HG03175 (cell line): ENCODE results near the gene ARRDC4.
A peak's percentile ranks its signal among the peaks of the same experiment; 100 is the strongest.

Experiments used
- ATAC-seq: cut with Tn5 transposase; IDR thresholded peaks from one replicate; pipeline ENCODE4 v1.9.1; 2021; ENCODE audit warnings: mild to moderate bottlenecking, moderate library complexity; ENCODE audit not compliant: unreplicated experiment

ARRDC4 gene, protein sequence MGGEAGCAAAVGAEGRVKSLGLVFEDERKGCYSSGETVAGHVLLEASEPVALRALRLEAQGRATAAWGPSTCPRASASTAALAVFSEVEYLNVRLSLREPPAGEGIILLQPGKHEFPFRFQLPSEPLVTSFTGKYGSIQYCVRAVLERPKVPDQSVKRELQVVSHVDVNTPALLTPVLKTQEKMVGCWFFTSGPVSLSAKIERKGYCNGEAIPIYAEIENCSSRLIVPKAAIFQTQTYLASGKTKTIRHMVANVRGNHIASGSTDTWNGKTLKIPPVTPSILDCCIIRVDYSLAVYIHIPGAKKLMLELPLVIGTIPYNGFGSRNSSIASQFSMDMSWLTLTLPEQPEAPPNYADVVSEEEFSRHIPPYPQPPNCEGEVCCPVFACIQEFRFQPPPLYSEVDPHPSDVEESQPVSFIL

DNA sequence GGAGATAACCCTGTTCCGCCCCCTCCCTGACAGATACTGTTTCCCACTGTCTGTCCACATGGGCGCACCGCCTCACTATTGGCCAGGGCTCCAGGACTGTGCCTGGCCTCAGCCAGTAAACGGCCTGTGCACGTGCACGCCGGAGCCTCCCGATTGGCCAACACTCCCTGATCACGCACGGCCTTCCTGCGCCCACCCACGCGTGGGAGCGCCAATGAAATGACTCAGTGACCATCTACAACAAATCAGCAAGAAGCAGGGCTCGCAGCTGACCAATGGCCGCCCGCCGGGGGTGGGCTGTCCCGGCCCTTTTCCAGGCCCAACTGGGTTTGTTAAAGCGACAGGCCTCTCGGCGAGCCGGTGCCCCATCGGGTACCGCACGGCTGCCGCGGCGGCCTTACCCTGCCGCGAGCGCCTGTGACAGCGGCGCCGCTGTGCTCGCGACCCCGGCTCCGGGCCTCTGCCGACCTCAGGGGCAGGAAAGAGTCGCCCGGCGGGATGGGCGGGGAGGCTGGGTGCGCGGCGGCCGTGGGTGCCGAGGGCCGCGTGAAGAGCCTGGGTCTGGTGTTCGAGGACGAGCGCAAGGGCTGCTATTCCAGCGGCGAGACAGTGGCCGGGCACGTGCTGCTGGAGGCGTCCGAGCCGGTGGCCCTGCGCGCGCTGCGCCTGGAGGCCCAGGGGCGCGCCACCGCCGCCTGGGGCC lies at the start of gene ARRDC4:
TSS of gene ARRDC4 (plus strand) at position 340 of the 703 bp plus-strand sequence. CDS start at position 499, 159 bp downstream.
- ATAC-seq: peak; percentile 87

DNA sequence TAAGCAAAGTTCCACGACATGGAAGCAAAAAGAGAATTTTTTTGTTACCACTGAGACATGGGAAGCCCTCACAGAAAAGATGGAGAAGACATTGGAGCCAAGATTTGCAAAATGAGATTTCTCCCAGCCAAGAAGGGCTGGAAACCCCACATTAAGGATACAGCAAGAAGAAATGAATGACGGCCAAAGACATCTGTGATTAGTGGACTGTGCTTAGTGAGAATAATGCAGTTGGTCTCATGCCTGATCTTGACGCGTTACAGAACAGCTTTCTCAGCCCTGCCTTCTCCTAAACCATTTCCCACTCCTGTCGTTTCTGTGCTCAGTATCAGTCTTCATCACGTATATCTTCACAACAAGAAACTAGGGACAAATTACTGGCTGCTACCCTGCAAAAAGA lies 45.8 kb upstream of the ARRDC4 start:
- no peak for ATAC-seq

DNA sequence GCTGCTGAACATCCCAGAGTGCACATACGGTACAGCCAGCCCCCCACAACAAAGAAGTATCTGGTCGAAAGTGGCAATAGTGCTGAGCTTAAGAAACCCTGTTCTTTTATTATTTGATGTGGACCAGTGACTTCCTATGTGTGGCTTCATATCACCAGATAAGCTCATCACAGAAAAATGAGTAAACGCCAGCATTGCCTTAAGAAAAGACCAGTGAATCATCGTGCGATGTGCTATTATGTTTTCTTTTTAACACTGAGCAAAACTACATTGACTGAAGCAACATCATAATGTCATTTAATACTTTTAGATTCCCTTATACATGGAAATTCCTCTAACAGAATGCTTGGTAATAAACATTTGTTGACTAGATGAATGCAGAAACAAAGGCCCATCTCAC lies 45.2 kb upstream of the ARRDC4 start:
- no peak for ATAC-seq

DNA sequence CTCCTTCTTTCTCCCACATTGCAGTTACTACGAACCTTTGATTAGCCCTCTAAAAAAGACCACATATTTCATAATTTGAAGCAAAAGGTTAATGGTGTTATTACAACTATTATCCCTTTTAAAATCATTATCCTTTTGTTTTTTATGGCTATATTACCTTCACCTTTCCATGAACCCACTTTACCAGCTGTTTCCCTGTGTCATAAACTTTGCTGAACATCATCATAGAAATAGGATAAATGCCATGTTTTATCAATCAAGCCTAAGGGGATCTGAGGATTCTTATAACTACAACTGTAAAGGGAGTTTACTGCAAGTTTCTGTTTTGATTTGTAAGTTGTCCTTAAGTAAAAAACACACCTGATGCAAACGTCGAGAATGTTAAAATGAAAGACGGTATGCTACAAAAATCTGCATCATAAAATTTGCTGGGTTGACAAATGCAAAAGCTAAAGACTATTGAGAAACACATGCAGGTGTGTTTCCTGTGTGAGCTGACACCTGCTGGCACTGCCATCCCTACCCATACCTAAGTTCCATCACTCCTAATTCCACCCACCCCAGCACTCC lies 39.1 kb upstream of the ARRDC4 start:
- ATAC-seq: no peak

DNA sequence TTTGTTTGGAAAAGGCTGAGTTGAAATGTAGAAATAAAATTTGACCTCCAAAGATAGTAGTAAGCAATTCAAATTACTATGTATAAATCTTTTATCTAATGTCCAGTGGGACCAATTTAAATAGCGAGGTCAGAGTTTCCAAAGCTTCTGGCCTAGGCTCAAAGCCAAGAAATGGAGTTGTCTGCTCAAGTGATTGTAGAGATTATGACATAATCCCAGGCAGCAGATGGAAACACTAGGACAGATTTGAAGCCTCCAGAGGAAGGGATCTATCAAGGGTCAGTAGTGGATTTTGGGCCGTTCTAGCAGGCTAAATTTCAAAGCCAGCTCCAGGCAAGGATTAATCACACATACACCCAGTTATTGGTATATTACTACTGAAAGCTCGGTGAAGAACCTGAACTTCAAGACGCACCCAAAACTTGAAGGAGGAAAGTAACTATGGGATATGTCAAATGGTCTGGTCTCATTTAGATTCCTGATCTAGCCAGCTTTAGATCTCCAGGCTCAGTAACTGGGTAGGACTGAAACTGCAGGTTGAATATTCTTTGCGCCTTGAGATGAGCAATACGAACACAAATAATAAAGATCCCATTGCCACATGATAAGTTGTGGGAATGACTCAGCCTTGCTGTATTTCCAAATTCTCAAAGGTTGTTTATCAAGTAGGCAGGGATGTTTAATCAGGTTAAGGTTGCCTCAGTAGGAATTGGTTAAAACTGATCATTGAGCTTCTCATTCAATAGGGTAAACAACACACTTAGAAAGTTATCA lies 30.9 kb upstream of the ARRDC4 start:
- no peak for ATAC-seq

DNA sequence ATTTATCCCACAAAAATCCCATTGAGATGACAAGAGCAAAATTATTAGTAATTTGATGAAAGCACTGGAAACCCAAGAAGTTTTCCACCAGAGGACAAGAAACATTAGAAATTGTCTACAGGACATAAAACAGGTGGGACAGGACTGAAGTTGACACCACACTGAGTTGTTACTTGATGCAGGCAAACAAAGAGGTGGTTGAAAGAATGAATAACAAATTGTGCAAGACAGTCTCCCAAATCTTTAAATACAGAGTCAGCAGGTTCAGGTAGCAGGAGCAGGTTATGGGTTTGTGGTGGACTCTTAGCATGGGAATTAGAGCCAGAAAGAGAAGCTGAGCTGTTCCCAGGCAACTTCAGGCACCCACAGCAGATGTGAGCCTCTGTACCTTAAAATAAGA lies 30.3 kb upstream of the ARRDC4 start:
- no peak for ATAC-seq

DNA sequence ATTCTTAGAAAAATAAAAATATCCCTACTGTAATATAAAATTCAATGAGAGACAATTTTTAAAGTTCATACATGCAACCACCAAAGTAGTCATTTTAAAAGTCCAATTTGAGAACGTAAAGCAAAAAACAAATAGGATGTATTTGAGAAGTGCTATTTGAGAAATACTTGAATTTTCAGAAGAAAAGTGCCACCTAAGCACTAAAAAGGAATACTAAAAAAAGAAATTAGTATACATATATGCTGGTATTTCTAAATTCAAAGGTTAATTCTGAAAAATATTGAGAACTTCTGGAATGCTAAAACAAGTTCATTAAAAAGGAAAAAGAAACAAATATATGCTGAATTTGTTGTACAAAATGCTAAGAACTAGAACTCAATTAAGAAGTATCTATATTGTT lies 29.2 kb upstream of the ARRDC4 start:
- ATAC-seq: no peak

DNA sequence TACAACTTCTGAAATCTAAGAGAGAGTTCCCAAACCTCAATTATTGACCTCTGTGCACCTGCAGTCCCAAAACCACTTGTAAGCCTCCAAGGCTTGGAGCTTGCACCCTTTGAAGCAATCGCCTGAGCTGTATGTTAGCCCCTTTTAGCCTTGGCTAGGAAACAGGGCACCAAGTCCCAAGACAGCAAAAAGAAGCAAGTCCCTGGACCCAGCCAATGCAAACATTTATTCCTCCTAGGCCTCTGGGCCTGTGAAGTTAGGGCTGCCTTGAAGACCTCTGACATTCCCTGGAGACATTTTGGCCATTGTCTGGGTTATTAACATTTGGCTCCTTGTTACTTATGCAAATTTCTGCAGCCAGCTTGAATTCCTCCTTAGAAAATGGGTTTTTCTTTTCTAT lies 26.9 kb upstream of the ARRDC4 start:
- ATAC-seq: no peak

DNA sequence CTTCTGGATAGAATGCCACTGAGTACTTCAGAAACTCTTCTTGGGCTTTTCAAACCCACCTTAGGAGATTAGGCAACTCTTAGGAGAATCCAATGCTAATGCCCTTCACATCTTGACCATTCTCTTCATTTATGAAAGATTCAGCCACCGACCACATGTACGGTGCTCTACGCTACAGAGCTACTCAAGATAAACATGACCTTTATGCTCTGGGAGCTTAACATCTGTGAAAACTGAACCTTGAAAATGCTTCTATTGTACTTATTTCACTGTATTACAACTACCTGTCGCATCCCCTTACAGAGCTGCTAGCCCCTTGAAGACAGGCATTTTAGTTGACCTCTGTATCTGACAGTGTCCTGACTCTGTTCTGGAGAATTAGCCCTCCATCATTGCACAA lies 19.5 kb upstream of the ARRDC4 start:
- ATAC-seq: no peak

DNA sequence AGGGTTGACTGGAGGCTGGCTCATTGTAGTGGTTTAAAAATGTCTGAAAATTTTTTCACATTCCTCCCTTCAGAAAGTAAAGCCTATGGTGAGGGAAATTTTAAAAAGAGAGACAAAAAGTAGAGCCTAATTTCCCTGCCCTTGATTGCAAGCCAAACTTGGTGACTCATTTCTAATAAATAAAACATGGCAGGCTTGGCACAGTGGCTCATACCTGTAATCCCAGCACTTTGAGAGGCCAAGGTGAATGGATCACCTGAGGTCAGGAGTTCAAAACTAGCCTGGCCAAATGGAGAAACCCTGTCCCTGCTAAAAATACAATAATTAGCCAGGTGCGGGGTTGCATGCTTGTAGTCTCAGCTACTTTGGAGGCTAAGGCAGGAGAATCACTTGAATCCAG lies 18.9 kb upstream of the ARRDC4 start:
- ATAC-seq: no peak

DNA sequence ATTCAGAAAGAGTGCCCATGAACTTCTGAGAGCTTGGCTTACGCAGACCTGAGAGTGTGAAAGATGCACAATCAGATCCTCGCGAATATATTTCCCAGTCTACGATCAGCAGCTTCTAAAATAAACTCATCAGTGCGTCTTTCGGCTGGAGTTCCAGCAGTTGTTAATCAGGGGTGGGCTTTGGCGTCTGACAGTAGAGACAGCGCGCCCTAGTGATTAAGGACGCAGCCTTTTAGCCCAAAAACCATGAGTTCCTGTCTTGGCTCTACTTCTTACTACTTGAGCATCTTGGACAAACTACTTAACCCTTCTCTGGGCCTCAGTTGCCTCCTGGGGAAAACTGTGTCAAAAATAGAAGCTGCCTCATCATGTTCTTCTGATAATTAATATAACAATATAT lies 15.8 kb upstream of the ARRDC4 start:
- no peak for ATAC-seq

DNA sequence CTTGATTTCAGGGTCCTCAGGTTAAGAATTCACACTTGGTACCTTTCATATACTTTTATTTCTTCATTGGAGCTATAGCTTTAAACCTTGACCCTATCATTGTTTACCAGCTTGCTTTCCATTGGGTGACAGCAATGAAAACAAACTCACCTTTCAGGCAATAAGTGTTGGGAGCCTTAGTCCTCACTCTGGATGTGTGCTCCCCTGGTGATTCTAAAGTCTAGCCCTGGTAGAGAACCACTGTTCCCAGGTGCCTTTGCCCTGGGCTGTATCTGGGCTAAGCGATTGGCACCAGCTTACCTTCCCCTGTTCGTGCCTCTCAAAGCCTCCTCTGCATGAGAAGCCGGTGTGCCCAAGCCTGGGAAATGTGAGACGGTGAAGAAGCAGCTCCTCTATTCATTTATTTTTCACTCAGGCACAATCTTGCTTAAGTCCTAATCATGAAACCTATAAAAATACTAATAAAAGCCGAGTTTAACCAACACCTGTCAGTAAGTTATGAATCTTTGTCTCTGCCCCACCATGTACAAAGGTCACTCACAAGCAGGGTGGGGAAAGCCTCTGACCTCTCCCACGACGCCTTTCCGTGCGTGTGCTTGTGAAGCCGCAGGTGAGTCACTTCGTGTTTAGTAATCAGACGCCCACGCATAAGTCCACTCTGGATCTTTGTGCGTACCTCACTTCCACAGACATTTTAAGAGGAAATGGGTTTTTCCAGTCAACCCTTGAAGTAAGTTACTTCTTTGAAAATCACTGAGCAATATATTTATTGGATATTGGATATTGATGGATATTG lies 12.8 kb upstream of the ARRDC4 start:
- no peak for ATAC-seq

DNA sequence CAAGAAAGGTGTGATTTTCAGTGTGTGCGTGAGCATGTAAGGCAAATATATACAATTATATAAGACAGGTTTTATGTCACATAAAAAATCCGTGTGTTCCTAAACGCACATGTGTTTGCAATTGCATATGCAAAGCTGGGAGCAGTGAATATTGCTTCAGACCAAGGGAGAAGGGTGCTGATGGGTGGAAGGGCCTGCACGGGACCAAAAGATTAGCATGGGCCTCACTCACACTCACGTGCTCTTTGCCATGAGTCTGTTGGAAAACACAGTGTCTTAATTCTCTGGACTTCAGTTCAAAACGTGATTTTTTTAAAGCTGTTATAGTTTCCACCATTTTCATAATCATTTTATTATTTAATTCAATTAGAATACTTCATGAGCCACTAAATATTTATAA lies 7.2 kb upstream of the ARRDC4 start:
- ATAC-seq: no peak

DNA sequence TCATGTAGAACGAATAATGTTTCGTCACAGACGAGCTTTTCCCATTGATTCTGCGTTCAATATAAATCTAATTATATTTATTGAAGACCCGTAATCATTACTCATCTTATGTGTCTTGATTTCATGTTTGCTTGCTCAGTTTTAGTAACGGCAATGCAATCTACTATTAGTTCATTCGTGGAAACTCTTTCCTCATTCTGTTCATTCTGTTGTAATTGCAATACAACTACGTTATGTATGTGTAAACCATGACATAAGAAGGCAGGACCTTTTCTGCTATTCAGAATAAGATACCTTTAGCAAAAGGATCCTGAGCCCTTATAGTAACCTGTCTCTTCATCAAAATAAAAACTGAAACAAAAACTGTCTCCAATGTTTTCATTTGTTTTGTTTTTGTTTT lies 6.8 kb upstream of the ARRDC4 start:
- ATAC-seq: no peak

DNA sequence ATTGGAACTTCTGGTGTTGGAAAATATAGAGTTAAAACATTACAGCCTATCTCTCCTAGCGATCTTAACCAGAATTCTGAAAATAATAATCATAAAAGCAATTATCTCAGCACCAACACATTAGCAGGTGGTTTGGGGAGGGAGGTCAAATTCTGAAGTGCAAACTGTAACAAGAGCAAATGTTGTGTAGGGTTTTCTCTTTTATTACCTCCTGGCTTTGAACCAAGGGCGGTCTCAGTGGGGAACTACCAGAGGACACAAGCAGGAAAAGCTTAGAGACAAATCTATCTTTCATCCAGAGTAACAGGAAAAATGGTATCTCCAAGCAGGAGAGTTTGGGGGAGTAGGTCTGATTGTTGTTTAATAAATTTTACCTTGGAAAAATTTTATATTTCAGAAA lies 5.5 kb upstream of the ARRDC4 start:
- no peak for ATAC-seq

DNA sequence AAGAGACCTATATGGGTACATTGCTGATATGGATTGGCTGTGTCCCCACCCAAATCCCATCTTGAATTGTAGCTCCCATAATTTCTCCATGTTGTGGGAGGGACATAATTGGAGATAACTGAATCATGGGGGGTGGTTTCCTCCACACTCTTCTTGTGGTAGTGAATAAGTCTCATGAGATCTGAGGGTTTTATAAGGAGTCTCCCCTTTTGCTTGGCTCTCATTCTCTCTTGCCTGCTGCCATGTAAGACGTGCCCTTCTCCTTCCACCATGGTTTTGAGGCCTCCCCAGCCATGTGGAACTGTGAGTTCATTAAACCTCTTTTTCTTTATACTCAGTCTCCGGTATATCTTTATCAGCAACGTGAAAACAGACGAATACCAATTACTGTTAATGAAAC lies 5.0 kb upstream of the ARRDC4 start:
- no peak for ATAC-seq

DNA sequence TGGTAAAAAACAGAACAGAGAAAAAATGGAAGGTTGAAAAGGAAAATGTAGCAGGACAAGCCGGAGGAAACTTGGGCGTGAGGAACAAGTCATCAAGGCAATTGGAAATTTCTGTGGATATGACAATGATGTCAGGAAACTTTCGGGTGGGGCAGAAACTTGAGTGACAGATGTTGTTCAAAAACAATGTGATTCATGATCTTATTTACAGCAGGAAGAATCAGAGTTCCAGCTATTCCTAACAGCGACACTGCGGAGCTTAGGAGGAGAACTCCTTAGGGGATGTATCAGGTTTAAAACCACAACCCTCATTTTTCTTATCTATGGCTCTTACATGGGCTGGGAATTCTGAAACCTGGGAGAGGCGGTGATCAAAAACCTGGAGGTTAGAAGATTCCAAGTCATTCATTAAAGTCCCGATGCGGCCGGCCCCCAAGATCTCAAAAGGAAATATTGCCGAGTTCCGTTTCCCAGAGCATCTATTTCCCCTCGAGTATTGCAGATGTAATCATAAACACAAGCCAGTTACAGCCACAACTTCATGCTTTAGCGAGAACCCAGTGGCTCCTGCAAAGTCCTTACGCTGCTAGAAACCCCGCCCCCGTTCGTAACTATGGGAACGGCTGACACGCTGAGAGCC lies 659 bp upstream of the ARRDC4 start:
- no peak for ATAC-seq

DNA sequence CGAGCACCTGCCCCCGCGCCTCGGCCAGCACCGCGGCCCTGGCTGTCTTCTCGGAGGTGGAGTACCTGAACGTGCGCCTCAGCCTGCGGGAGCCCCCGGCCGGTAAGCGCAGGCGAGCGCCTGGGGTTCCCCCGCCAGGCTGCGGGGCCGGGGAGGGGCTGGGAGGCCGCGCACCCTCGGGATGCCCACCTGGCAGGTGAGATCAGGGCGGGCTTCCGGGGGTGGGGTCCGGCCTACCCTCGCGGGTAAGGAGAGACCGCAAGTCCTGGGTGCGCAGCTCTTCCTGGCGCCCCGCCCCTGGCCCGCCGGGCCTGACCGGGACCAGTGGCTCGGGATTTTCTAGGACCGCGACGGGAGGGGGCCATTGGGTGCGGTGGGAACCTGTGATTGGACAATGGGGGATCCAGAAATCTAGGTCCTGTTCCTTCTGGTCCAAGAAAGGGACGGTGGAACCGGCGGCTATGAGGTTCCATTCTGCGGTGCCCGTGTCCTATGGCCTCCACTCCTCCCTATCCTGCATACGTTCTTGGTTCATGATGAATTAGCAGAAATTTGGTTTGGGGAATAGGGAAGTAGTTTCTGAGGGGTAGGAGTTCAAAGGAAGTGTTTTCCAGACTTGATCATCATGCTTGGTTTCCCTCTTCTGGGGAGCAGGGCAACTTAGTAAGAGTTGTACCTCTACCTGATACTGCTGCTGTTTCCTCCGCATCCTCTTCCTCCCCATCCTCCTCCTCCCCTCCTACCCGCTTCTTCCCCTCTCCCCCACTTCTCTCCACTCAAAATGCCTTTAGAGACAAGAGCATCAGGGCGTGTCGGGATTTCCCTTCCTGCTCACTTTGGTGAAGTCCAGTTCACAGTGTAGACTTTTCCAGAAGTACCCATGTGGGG lies 808 bp downstream of the ARRDC4 start:
- ATAC-seq: no peak

DNA sequence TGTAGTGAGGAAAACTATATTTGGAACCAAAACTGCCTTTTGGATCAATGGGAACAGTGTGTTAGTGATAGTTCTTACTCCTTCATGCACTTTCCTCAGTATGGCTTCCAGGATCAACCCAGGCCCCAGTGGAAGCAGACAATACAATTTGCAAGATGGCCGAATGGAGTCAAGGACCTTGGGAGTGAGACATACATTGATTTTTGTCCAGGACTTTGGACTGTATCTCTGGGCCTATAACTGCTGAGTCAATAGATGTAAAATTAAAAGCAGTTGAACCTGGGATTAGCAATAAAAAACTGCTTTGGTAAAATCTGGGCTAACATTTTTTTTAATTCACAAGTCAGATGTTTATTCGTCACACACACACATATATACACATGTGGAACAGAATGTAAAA lies 1.8 kb downstream of the ARRDC4 start:
- ATAC-seq: no peak
